ENCODE data around the gene CEP83.

The CEP83 gene

GRCh38 chr12:94308612-94309011 is 151.1 kb downstream of the CEP83 start:
- no peak for TF ChIP-seq CTCF (IDR thresholded peaks at IDR 0.05; ENCODE audit: low read length, missing control alignments)
- DNase-seq (ENCODE audit: low read depth): no peak
- no peak overlapping the region for H3K4me3 ChIP-seq (replicated peaks; ENCODE audit: low read depth, low read length)

DNA sequence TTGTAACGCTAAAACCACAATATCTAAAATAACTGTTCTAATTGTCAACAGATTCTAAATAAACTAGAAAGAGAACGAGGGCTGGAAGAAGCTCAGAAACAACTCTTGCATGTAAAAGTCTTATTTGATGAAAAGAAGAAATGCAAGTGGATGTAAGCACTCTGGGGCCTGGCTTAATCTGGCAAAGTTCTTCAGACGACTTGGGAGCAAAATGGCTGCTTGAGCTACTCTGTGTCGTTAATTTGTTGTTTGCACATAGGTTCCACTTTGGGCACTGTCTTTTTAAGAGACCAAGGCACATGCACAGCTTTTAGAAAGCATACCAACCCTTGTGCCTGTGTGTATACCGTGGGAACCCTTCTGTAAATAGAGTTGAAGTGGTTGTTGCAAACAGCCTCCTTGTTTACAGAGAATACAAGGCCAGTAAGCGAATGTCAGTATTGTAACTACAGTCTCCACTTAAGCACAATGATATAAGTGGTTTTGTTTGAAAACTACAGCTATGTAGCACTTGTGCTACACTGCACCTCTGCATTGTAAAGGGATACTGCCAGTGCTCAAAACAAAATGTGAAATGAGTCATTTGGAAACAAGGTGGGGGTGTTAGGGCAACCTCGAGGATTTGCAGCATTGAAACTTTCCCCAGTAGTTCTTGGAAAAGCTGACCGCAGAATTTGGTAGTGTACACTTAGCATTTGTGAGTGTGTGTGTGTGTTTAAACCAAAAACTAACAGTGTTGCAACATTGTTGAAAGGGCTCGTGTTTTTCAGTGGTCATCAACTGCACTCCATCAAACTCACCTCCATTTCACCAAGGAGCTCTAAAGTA is 154.3 kb downstream of the CEP83 start:
- DNase-seq (ENCODE audit: low read depth): no peak
- TF ChIP-seq CTCF (IDR thresholded peaks at IDR 0.05; ENCODE audit: low read length, missing control alignments): no peak
- no peak overlapping the region for H3K4me3 ChIP-seq (replicated peaks; ENCODE audit: low read depth, low read length)

- no peak for TF ChIP-seq CTCF (IDR thresholded peaks at IDR 0.05; ENCODE audit: low read length, missing control alignments)
- peak; percentile 46 for DNase-seq (ENCODE audit: low read depth)
- no peak overlapping the region for H3K4me3 ChIP-seq (replicated peaks; ENCODE audit: low read depth, low read length)
Observed at GRCh38 chr12:94304566-94305061, 155.1 kb downstream of the CEP83 start.

DNA sequence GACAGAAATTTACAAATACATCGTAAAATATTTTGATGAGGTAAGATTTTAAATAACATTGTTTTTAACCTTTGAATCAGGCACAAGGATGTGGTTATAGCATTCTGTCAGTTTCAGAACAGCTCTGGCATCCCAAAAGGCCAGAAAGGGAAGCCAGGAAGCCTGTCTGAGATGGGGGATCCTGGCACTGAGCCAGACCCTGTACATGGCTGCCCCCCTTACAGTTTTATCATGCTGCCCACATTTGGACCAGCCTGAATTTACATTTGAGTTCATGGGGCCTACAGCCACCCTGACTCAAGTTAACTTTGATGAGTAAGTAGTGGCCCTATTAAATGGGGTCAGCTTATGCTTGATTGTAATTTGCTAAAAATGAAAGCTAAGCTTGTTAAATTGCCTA is 155.7 kb downstream of the CEP83 start:
- no peak for DNase-seq (ENCODE audit: low read depth)
- TF ChIP-seq CTCF (IDR thresholded peaks at IDR 0.05; ENCODE audit: low read length, missing control alignments): no peak
- no peak overlapping the region for H3K4me3 ChIP-seq (replicated peaks; ENCODE audit: low read depth, low read length)

GRCh38 chr12:94299846-94300245 is 159.8 kb downstream of the CEP83 start:
- no peak overlapping the region for H3K4me3 ChIP-seq (replicated peaks; ENCODE audit: low read depth, low read length)
- no peak for DNase-seq (ENCODE audit: low read depth)
- TF ChIP-seq CTCF (IDR thresholded peaks at IDR 0.05; ENCODE audit: low read length, missing control alignments): no peak

- peak; percentile 21 for DNase-seq (ENCODE audit: low read depth)
- no peak for TF ChIP-seq CTCF (IDR thresholded peaks at IDR 0.05; ENCODE audit: low read length, missing control alignments)
- H3K4me3 ChIP-seq (replicated peaks; ENCODE audit: low read depth, low read length): no peak overlapping the region
Observed at GRCh38 chr12:94297876-94298505, 161.7 kb downstream of the CEP83 start.
